GM12873 (cell line): ENCODE results near the gene CREBBP.

Experiments used
- CTCF ChIP-seq: IDR thresholded peaks from 2 replicates; pipeline ENCODE4 v1.5.1; 2012; ENCODE audit warnings: low read depth, mild to moderate bottlenecking, moderate library complexity, low read length, control low read depth; ENCODE audit not compliant: insufficient read depth; ENCODE audit errors: missing control alignments

CREBBP gene

GRCh38 chr16:3728424-3729160 lies 151.9 kb downstream of the CREBBP start:
- TF ChIP-seq CTCF, result no peak

- no peak for TF ChIP-seq CTCF
These were observed 152.6 kb downstream of the CREBBP start for GRCh38 chr16:3727806-3728381.

DNA sequence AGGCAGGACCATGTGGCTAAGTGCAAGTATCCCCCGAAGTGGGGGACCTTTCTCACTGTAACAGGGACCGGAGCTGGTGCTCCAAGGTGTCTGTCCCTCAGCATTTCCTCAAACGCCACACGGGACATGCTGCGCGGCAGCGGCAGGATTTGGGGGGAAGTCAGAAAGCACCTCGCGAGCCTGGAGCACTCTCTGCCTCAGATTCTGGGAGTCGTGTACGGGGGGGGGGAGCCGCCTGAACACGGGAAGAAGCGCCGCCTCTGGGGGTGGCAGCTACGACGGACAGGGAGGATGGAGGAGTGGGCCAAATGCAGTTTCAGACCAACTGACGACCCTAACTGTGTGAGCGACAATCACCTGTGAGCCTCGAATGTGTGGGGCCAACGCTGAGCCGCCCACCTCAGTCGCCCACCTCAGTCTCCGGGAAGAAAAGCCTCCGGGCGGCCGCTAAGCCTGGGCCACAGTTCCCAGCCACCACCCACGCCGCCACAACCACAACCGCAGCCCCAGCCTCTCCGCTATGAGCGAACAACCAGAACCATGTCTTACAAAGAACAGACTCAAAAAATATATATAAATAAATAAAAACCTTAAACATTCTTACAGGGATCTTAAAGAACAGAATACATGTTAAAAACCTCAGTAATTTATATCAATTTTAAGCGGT lies 154.4 kb downstream of the CREBBP start:
- TF ChIP-seq CTCF, result no peak

DNA sequence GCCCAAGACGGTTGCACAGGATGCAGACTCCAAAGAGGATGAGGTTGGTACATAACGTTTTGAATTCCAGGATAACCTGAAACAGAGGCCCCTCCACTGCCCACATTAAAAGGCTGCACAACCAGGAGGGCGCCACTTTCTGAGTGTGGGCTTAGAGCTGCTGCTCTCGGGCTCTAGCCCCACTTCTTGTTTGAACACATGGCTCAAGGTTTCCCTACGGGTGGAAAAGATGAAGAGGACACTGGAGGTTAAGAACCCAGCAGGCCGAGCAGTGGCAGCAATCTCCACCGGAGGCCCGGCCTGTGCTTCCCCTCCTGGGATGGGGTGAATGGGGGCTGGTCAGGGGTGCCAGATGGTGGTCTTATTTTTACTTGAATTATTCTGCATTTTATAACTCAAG lies 155.2 kb downstream of the CREBBP start:
- TF ChIP-seq CTCF, result no peak

DNA sequence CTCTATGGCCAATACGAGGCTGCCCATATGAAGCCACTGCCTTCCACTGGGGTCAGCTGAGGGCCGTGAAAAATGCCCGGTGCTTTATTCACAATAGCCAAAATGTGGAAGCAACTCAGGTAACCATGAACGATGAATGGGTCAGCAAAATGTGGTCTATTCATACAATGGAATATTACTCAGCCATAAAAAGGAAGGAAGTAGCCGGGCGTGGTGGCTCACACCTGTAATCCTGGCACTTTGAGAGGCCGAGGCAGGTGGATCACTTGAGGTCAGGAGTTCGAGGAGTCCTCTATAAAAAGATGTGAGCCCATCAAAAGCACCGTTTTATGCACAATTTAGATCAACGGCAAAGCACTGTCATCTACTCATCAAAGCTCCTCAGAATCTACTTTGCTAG lies 158.0 kb downstream of the CREBBP start:
- TF ChIP-seq CTCF, result no peak

GRCh38 chr16:3720418-3720817 lies 160.1 kb downstream of the CREBBP start:
- no peak for TF ChIP-seq CTCF

- no peak for TF ChIP-seq CTCF
These were observed 161.9 kb downstream of the CREBBP start for GRCh38 chr16:3718628-3719027.
